ENCODE results near the gene GDPD4.

GDPD4 gene

DNA sequence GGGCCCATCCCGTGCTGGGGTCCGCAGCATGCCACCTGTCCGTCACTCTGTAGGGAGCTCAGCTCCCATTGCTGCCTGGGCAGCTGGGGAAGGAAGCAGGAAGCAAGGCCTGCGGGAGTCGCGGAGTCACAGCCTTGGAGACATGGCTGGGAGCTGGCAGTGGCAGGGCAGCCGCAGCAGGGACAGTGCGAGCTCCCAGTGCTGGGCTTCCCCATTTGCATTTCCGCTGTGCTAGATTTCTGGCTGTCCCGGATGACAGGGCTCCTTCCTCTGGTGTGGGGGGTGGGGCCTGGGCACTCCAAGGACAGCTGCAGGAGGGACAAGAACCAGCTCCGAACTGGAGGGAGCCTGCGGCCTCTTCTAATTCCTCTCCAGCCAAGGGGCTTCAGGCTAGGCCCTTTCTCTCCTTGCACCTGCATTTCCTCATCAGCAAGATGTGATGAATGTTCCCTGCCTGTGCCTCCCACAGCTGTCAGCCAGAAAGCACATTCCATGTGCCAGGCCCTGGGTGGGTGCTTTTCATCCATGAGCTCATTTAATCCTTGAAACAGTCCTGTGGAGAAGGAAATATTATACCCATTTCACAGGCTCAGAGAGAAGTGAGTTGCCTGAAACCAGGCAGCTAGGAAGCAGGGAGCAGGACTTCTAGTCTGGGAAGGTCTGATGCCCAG is 125.5 kb downstream of the GDPD4 start:
- DNase-seq (ENCODE audit: low read depth, low spot score), result no peak

DNA sequence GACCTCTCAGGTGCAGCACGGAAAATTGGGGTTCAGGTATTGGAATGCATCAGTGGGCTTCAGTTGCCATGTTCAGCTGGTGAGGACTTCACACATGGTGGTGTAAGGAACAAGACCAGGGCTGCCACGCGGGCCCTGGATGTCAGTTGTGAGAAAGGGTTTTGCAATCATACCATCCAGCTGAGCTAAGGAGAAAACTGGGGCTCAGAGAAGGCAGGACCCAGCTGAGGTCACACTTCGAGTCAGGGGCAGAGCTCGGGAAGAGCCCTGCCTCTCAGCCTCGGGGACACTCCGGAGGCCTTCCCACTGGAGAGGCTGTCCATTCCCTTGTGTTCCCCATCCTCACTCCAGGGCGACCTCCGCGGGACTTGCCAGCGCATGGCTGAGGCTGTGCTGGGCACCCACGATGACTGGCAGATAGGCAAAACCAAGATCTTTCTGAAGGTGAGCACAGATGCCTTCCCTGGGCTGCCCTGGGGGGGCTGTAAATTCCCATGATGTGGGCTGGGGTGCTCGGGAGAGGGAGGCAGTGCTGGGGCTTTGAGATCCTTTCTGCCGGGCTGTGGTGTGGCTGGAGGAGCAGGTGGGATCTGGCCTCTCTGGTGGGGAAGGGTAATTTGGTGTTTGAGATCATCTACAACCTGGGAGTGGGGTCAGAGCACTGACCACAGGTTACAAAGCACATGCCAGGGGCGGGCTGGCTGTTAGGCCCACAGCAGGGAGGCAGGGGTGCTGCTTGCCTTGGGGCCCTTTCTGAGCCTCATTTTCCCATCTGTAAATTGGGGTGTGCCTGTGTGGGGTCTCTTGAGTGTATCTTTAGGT is 126.3 kb downstream of the GDPD4 start:
- DNase-seq (ENCODE audit: low read depth, low spot score), result no peak

DNA sequence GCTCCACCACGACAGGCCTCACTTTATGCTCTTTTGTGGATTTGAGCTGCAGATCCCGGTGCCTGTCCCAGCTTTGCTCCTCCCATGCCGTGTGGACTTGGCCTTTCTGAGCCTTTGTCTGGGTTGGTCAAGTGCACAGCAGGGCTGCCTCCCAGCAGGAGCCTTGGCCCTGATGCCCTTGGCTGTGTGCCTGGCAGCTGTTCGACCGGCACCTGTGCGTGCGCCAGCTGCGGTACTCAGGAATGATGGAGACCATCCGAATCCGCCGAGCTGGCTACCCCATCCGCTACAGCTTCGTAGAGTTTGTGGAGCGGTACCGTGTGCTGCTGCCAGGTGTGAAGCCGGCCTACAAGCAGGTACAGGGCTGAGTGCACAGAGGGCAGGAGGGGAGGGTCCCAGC is 126.9 kb downstream of the GDPD4 start:
- DNase-seq (ENCODE audit: low read depth, low spot score), result no peak

DNA sequence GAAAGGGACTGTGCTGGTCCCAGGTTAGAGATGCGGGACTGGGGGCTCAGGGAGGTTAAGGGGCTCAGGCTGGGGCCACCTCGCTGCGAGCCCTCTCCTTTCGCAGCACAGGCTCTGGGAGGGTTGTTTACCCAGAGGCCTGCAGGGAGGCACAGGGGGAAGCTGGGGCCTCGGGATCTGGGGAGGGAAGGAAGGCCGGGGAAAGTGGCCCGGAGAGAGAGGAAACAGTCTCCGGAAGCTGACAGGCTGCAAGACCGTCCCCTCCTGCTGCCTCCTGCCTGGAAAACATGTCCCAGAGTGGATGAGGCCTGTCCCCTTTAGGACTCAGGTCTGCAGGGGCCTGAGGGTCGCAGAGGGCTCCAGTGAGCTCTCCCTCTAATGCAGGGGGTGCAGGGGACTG is 128.0 kb downstream of the GDPD4 start:
- DNase-seq (ENCODE audit: low read depth, low spot score), result no peak

DNA sequence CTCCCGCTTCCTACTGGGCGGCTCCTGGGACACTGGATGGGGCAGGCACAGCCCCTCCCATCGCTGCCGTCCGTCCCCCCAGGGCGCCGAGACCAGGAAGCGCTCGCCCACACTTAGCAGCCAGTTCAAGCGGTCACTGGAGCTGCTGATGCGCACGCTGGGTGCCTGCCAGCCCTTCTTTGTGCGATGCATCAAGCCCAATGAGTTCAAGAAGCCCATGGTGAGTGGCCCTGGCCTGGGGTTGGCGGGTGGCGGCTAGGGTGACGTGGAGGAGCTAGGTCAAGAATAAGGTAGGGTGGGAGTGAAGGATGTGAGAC is 128.9 kb downstream of the GDPD4 start:
- DNase-seq (ENCODE audit: low read depth, low spot score), result no peak

DNA sequence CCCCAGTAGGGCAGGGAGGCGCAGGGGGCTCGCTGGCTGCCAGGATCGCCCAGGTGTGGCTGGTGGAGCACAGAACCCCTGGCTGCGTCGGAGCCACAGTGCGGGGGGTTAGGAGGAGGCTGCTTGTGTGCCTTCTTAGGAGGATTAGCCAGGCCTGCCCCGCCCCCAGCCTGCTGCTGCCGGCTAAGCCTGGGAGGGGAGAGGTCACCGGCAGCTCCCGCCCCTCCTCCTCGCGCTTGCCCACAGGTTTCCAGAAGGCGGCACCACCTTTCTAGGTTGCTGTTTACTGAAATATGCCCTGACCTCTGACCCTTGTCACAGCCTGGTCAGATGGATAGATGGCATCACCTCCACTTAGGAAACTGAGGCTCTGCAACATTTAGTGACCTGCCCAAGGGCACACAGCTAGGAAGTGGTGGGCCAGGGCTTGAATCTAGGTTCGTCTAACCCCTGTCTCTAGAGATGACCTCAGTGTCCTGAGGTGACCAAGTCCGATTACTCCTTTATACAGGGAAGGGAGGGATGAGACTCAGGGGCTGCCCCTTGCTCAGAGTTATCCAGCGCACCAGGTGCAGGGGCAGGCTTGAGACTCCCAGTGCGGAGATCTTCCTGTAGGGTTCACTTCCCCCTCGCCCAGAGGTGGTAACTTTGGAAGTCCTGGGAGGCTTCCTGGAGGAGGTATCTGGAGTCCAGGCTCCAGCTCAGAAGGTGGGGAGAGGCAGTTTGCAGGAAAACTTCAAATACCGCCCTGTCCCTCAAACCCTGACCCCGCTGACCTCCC is 129.4 kb downstream of the GDPD4 start:
- DNase-seq (ENCODE audit: low read depth, low spot score), result no peak

DNA sequence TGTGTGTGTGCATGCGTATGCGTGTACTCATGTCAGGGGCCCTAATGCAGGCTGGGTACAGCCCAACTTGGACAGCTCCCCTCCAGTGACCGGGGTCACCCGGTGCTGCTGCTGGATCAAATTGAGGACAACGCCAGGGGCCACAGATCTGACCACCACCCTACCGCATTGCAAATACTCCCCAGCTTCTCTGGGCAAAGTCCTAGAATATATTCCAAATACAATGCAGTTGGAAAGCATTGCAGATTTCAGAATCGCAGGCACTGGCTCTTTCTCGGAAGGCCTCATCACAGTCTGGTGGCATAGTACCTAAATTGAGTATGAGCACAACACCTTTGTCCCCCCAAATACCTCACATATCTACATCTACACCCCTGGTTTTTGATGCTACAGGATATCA is 130.2 kb downstream of the GDPD4 start:
- no peak for DNase-seq (ENCODE audit: low read depth, low spot score)

DNA sequence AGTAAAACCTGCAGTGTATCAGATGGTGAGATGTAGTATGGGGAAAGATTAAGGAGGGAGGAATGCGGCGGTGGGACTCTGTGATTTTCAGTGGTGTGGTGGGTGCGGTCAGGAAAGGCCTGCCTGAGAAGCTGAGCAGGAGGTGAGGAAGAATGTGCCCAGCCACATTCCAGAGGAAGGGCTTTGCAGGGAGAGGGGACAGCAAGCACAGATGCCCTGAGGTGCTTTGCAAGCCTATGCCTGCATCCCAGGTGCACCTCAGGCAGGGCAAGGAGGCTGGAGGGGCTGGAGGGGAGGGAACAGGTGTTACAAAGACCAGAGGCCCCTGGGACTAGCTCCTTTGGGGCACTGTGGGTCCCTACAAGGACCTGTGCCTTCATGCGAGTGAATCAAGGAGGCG is 131.4 kb downstream of the GDPD4 start:
- no peak for DNase-seq (ENCODE audit: low read depth, low spot score)

DNA sequence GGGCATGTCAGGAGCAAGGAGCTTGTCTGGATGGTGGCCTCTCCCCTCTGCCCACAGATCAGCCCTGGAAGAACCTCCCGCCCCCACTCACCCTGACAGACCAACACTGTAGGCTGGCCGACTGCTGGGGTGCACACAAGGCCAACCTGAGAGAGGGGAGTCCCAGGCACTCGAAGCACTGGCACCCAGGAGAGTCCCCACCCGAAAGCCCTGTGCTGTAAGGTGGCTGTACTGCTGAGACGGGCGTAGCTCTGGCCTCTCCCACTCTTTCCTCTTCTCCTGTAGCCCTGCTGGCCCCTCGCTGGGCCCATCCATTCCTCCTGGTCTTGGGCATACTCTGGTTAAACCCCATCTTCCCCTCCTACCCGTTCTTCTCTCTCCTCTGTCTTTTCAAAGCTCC is 133.7 kb downstream of the GDPD4 start:
- DNase-seq (ENCODE audit: low read depth, low spot score), result no peak

DNA sequence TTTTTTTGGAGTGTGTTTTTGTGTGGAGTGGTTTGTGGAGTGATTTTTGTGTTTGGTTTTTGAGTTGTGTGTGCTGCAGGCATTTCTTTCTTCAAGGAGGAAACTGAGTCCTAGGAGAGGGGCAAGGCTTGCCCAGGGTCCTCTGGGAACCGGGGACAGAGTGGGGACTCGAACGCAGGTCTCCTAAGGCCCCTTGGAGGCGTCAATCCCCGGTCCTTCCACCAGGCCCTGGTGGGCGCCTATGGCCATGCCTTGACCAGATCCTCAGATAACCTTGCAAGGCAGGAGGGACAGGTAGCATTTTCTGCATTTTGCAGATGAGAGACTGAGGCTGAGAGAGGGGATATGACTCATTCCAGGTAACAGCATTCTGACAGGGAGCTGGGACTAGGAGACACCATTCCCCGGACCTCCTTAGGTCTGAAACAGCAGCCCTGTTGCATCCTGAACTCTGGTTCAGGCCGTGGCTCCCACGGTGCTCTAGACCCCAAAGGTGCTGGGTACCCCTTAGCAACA is 134.3 kb downstream of the GDPD4 start:
- DNase-seq (ENCODE audit: low read depth, low spot score), result no peak

Data from brain pericyte (primary cell).